Esophagus squamous epithelium (tissue), 5 donors: Measurements from ENCODE around the gene MDGA2. TPM values are rescaled to one million over a fixed set of nuclear protein-coding genes. Genes with fewer than 3 reads are reported as not detected.

Source experiments
- DNase-seq: peaks from one replicate; lab custom pipeline; 2025; lab: John Stamatoyannopoulos, UW
- H3K27ac ChIP-seq, 4 donors: fragments of 200-600 bp; sonication (generic); one replicate each; pipeline ENCODE4 v1.5.1; 2016 to 2019; ENCODE audit warnings: mild to moderate bottlenecking in 1 of 4
- H3K27me3 ChIP-seq, 4 donors: fragments of 200-600 bp; sonication (generic); 1 replicate in 3 of 4; 2 replicates in 1 of 4; pipeline versions ENCODE4 v1.5.1 to v1.6.0; 2017 to 2021; ENCODE audit warnings: antibody characterized with exemption in 1 of 4
- H3K36me3 ChIP-seq, 3 donors: fragments of 200-600 bp; sonication (generic); one replicate each; pipeline ENCODE4 v1.5.1; 2016 to 2019
- H3K4me1 ChIP-seq, 3 donors: fragments of 200-600 bp; sonication (generic); one replicate each; pipeline ENCODE4 v1.5.1; 2017 to 2019
- H3K4me3 ChIP-seq, 4 donors: fragments of 200-600 bp; sonication (generic); 1 replicate in 3 of 4; 2 replicates in 1 of 4; pipeline ENCODE4 v1.5.1; 2016 to 2019; ENCODE audit warnings: mild to moderate bottlenecking in 2 of 4, moderate library complexity in 1 of 4
- H3K9me3 ChIP-seq, 3 donors: fragments of 200-600 bp; sonication (generic); one replicate each; pipeline ENCODE4 v1.5.1; 2016 to 2019
- CTCF ChIP-seq, 6 experiments: fragments of 450-650 bp in 4 of 6; fragments of 200-600 bp in 2 of 6; sonication (generic) in 2 of 6; IDR thresholded peaks; one replicate each; pipeline ENCODE4 v1.5.1; 2016 to 2019; ENCODE audit warnings: antibody characterized with exemption in 6 of 6, mild to moderate bottlenecking in 4 of 6, moderate library complexity in 4 of 6
- POLR2A ChIP-seq, 4 donors: fragments of 450-650 bp; IDR thresholded peaks; one replicate each; pipeline ENCODE4 v1.6.1; 2017; ENCODE audit warnings: antibody characterized with exemption in 4 of 4, mild to moderate bottlenecking in 4 of 4, moderate library complexity in 3 of 4
- WGBS, 2 donors: methylation state at CpG; one replicate each; pipeline ENCODE4 v1.1.5; 2018; 5-methylcytosine and 5-hydroxymethylcytosine counted together
- intact Hi-C: fragments of 100-400 bp; cut with DNase I; formaldehyde crosslinking; loops from one replicate; pipeline ENCODE4 v1.15.0; 2022
- total RNA-seq, 4 donors: library from RNA; depleted of rRNA; stranded (reverse); fragments of >200 nt; gene quantifications; one replicate each; pipeline ENCODE4 v1.1.0, GENCODE V29; 2016
- donor health status: DM: yes; HTN: yes; CAD: no.

MDGA2 gene
- total RNA-seq, 4 donors from 2014 or later: not detected

- Histone ChIP-seq H3K4me1 (no peaks in the 10 kb centered on the region), H3K9me3 (no peaks in the 10 kb centered on the region), H3K27ac (no peak overlapping the region), H3K36me3 (no peaks in the 10 kb centered on the region), H3K27me3 (no peaks in the 10 kb centered on the region), H3K4me3 (no peak overlapping the region)
- 9 to 17% methylated on average over 1 of the region's 1 CpG for WGBS, 2 donors
- TF ChIP-seq CTCF (IDR thresholded peaks at IDR 0.05): peak in 1 of 6 experiments; percentile 5
- TF ChIP-seq POLR2A (IDR thresholded peaks at IDR 0.05): no peak
- intact Hi-C loops: no loop called here
- no peak for DNase-seq
These were observed 630.6 kb downstream of the MDGA2 start for GRCh38 chr14:47044841-47045240.

GRCh38 chr14:47040550-47040949 lies 634.9 kb downstream of the MDGA2 start:
- intact Hi-C loops: no loop called here
- TF ChIP-seq POLR2A (IDR thresholded peaks at IDR 0.05): no peak
- peak in 1 of 6 experiments; percentile 27 for TF ChIP-seq CTCF (IDR thresholded peaks at IDR 0.05)
- H3K4me3 ChIP-seq: no peak overlapping the region
- H3K36me3 ChIP-seq: no peaks in the 10 kb centered on the region
- no peaks in the 10 kb centered on the region for H3K4me1 ChIP-seq
- 0% methylated on average over 1 of the region's 1 CpG for WGBS, 2 donors
- no peak for DNase-seq
- H3K9me3 ChIP-seq: no peaks in the 10 kb centered on the region
- H3K27ac ChIP-seq: no peak overlapping the region
- H3K27me3 ChIP-seq: no peaks in the 10 kb centered on the region

GRCh38 chr14:47039336-47039735 lies 636.1 kb downstream of the MDGA2 start:
- no peak overlapping the region for H3K4me3 ChIP-seq
- DNase-seq: no peak

GRCh38 chr14:47022721-47023120 lies 652.7 kb downstream of the MDGA2 start:
- Histone ChIP-seq H3K27me3 (no peaks in the 10 kb centered on the region), H3K36me3 (no peaks in the 10 kb centered on the region)
- no peak for DNase-seq

More at GRCh38 chr14:47039336-47039735, 636.1 kb downstream of the MDGA2 start:
- TF ChIP-seq POLR2A (IDR thresholded peaks at IDR 0.05) (no peak), CTCF (IDR thresholded peaks at IDR 0.05) (no peak)
- Histone ChIP-seq H3K27ac (no peak overlapping the region), H3K27me3 (no peaks in the 10 kb centered on the region), H3K4me1 (no peaks in the 10 kb centered on the region), H3K36me3 (no peaks in the 10 kb centered on the region), H3K9me3 (no peaks in the 10 kb centered on the region)
- intact Hi-C loops: no loop called here

GRCh38 chr14:47020500-47020899 lies 654.9 kb downstream of the MDGA2 start:
- DNase-seq: no peak
- intact Hi-C loops: no loop called here
- no peak for TF ChIP-seq POLR2A (IDR thresholded peaks at IDR 0.05)
- TF ChIP-seq CTCF (IDR thresholded peaks at IDR 0.05): no peak
- WGBS, 2 donors: 65 to 68% methylated on average over 2 of the region's 2 CpGs
- Histone ChIP-seq H3K27me3 (no peaks in the 10 kb centered on the region), H3K27ac (no peak overlapping the region), H3K36me3 (no peaks in the 10 kb centered on the region), H3K4me3 (no peak overlapping the region), H3K9me3 (no peaks in the 10 kb centered on the region), H3K4me1 (no peaks in the 10 kb centered on the region)

More at GRCh38 chr14:47022721-47023120, 652.7 kb downstream of the MDGA2 start:
- no peaks in the 10 kb centered on the region for H3K4me1 ChIP-seq
- no peak for TF ChIP-seq POLR2A (IDR thresholded peaks at IDR 0.05)
- no peak for TF ChIP-seq CTCF (IDR thresholded peaks at IDR 0.05)
- H3K4me3 ChIP-seq: no peak overlapping the region
- 78 to 80% methylated on average over 2 of the region's 2 CpGs for WGBS, 2 donors
- H3K9me3 ChIP-seq: no peaks in the 10 kb centered on the region
- no peak overlapping the region for H3K27ac ChIP-seq
- intact Hi-C loops: no loop called here
